SHP77 treated with DMSO at 0.1 percent for 48 hours (cell line): ENCODE results near the gene NEGR1.

Experiments used
- DNase-seq: peaks from one replicate; lab custom pipeline; 2025; lab: John Stamatoyannopoulos, UW

Gene NEGR1

DNA sequence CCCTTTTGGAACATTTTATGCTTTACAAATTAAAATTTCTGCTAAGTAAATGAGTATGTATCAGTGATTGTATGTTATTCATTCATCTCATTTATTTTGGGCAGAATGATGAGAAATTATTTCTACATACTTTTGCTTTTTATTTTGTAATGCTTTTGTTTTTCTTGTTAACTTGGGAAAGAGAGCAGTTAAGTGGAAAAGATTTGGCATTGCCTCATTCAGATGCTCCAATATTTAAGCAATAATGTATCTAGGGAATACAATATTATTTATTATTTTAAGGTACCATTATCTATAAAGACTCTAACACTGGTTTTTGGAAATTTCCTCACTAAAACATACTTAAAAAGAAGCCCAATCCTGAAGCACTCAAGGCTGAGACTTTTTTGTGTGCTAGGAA, 431.8 kb downstream of the NEGR1 start:
- no peak for DNase-seq

DNA sequence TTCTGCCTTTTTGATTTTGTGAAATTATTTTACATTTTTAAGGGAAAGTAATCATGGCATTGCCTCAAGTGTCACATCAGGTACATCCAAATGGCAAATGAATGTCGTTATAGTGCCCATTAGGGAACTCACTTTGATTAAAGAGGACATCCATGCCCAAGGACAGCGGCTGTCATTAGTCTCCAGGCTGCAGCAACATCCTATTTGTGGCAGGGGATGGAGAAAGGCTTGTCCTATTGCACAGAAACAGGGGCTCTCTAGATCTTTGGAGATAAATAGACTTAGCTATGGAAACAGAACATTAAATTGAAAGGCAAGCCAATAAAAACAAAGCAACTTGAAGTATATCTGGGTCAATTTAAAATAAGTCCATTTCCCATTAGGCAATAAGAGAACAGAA, 439.3 kb downstream of the NEGR1 start:
- DNase-seq: no peak

DNA sequence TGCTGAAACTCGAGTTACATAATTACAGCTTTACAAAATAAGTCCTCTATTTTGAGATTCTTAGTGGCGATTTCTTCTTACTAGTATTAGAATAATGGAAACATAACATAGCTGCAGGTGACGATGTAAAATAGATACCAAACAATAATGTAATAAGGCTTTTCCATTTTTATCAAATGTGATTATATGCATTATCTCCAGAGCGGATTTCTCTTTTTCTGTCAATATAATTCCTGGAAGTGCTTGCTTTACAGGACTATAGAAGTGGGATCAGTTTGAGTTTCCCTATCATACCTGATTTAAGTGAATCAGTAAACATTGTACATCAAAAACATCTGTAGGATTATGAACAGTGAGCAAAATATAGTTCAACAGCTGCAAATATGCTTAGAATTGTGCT, 442.5 kb downstream of the NEGR1 start:
- no peak for DNase-seq

DNA sequence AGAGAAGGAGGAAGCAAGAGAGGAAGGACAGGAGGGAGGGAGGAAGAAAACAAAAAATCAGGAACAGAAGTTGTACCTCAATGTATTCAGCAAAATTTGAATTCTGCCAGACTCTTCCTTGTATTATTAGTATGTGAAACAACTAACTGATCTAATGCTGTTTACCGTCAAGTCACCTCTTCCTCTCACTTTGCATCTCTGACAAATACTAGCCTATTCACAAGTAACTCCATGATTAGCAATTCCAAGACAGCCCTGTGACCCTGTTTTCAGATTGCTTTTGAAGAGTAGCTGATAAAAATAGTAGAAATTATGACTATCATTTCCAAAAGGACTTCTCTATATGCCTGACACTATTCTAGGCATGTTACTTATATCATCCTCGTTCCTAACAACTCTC, 445.4 kb downstream of the NEGR1 start:
- no peak for DNase-seq

DNA sequence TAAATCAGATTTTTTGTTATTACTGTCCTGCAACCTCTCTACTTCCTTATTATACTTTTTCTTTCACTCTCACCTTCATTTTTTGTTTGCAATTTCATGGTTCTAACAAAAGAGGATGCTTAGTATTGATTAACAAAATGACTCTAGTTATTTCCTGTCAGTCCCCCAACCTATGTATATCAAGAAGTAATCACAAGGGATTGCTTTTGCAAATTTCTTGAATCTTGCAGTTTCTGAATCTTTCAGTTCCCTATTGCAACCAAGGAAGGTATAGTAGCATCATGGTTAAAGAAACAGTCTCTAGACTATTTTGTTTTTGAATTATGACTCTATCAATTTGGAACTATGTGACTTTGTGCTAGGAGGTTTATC, 446.9 kb downstream of the NEGR1 start:
- DNase-seq: no peak

DNA sequence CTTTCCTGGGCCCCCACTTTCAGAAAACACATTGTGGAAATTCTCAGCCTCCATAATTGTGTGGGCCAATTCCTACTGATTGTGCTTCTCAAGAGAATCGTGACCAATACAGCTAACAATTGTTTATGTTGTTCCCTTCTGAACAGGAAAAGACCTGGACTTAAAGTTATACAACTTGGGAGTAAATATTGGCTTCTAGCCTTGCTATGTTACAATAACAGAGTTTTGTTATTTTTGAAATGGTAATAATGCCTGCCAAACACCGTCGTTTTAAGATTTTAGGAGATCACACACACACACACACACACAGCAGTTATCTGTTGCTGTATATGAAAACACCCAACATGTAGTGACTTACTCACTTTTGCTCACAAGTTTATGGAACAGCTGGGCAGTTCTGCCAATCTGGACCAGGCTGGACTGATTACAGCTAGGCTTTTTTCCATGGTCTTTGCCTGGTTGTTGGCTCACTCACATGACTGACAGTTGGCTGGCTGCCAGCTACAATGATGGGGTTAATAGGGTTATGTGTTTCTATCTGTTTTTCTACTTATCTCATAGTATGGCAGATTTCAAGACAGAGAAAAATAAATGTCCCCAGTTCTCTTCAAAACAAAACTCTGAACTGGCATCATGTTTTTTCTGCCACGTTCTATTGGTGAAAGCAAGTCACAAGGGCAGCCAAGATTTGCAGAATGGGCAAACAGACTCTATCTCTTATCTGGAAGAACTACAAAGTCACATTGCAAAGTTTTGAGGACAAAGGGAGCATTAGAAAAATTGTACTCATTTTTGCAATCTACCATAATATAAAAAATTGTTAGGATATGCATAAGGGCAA, 447.5 kb downstream of the NEGR1 start:
- DNase-seq: no peak

DNA sequence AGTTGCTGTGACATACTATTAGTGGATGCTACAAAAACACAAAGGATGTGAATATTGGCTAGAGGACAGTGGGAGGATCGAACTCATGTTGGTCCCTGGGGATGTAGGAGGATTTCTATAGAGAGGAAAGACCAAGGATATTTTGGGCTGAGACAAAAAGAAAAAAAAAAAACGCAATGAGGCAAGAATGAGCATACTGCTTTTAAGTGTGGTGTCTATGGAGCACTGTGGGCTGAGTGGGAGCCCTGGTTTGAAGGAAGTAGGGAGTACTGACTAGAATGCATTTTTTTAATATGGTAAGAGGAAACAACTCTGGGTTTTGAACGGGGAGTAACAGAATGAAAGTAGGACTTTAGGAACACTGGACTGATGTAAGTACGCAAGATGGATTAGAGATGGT, 450.7 kb downstream of the NEGR1 start:
- DNase-seq: no peak

DNA sequence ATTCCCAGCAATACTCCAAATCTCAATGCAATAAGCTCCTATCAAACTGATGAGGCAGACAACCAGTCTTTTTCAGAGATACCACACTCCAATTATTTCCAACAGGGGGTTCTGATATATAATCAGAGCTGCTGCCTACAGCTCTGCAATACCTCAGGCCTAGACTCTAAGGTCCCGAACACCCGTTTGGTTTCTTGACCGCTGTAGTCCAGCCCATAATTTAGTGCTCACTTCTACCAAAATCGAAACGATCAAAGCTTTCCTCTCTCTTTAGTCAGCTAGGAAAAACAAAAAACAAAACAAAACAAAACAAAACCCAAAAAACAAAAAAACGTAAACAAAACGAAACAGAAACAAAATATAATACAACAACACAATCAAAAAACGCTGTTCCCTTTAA, 453.0 kb downstream of the NEGR1 start:
- no peak for DNase-seq

DNA sequence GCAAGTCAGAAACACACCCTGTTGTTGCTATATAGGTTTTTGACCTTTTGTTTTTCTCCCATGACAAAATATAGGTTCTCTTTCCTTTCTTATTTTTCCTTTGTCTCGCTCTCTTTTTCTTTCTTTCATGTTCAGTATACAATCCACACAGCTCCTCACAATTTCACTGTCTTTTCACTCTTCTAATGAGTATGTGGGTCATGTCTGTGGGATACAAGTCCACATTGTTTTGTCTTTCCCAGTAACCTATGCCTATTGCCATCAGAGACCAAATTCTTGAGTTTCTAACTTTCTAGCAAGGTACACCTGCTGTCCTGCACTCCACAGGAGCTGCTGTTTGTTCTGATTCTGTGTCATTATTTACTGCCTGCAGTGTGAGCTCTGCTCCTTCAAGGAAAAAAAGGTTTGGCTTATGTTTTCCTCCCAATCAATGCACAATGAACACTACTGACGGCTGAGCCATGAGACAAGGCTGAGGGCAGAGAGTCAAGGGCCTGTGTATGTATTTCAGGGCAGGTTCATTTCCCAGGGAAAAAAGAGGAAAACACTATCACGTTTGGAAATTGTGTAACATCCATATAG, 453.8 kb downstream of the NEGR1 start:
- DNase-seq: no peak

DNA sequence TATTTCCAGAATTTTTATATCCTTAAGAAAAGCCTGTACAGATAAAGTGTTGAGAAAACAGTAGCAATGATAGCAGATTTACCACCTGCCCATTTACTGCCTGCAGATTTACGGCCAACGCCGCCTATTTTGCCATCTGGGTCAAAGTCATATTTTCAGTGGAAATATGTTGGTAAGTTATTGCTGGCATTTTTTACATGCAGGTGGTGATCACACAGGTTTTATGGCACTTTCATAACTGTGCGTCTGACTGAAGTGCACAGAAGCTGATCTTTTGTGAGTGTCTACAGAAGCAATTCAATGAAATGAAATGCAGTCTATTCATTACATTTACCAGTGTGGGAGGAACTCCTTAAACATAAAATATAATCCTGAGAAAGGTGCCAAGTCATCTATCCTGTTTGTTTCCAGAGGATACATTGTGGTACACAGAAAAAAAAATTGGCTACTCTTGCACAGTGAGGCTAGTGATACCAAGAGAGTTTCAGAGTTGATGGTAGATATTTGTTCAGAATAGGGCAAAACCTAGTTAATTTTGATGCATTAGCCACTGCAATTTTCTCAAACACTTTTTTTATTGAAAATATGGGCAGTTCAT, 458.5 kb downstream of the NEGR1 start:
- DNase-seq: no peak

DNA sequence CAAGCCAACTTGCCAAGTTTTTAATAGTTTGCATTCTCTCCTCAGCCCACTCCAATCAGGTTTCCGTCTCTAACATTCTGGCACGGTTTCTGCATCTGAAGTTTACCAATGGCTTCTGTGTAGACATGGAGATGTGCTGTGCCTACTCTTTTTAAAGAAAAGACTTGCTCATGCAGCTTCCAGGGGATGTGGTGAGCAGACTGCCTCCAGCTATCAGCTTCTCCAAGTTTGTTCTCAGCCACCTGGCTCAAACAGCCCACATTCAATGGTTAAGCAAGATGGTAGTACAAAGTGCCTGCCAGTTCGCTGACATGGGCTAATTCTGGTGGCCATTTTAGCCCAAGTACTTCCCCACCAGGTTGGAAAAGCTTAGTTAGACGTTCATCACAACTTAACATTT, 465.3 kb downstream of the NEGR1 start:
- DNase-seq: no peak

DNA sequence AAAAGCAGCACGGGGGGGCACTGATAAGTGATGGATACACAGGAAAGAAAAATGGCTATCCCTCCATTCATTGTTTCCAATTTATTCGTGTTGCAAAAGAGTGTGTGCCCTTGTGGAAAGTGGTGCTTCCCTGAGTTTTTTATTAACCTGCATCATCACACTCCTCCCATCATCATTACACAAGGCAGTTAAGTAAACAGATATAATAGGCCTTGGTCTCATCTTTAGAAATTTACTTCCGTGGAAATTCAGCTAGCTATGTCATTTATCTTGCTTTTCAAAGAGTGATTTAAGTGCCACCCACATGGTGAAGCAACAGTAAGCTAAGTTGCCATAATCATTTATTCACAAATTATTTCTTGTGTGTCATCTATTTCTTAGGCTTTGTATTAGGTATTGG, 473.3 kb downstream of the NEGR1 start:
- DNase-seq: no peak

DNA sequence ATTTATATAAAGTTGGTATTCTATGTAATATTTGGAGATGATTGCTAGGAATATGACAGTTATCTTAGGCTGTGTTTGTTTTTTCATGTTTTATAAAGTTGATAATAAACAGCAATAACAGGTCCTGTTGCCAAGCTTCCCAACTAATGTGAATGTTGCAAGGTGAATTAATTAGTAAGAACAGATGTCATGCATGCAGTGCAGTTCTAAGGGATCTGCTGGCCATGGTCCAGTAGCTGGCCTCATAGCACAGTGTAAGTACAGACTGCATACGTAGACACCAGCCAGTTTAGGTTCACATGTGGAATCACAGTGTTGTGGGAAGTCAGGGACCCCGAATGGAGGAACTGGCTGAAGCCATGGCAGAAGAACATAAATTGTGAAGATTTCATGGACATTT, 478.2 kb downstream of the NEGR1 start:
- no peak for DNase-seq

DNA sequence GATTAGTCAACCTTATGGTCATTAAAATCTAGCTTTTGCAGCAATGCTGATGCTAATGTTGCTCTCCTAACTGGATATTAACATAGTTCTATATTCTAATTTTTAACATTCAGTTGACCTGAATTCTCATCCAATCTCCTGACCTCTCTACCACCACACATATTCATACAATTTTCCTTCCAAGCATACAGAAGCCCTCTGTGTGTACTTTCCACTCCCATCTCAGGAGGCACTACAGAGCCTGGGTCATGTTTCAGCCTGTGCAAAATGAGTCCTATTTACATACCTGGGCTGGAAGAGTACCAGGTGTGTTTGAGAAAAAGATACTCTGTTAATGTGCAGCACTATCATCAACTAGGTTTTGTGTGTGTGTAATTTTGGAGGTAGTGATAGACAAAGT, 486.3 kb downstream of the NEGR1 start:
- no peak for DNase-seq

DNA sequence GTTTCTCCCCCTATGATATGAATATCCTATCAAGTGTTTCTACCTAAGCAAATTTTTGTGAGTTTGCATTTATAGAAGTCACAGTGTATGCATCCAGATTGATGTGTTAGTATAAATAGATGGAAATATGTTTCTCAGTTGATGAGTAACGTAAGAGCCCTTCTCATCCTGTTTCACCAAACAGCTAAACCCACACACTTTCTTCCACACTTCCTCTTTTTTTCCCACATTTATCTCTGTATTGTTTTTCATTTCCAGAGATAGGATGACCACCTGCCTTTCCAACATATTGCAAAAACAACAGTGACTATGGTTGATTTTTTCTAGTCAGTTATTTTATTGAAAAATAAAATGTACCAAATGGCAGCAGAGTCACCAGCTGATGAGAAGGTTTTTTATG, 490.1 kb downstream of the NEGR1 start:
- no peak for DNase-seq

DNA sequence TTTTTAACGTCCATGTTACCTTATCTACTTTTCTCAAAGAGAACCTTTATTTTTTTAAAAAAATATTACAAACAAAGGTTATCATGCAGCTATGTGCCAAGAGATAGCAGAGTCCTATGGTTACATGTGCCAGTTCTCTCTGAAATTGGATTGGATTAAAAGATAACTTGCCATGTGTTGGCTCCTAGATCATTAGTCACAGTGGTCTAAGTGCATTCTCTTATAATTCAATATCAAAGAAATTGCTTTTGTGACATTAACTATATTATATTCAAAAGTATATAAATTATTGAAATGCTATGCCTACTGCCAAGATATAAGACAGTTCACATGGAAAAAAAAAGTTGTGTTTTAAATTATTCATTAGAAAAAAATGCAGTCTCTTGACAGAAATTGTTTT, 494.2 kb downstream of the NEGR1 start:
- DNase-seq: no peak

DNA sequence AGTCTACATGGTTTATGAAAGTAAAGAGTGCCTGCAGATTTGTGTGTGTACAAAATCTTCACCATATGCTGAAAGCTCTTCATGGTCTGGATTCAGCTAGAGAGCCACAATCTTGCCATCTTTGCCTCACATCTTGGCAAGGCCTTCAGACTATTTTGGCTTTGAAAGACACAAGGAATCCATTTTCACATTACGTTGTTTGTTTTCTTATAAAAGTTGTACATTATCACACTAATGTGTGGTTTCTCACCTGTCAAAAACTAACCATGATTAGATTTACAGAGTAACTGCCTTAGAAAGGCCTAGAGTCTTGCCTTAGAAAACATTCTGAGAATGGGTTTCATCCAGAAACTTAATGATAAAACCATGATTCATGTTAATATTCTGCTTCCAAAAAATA, 494.6 kb downstream of the NEGR1 start:
- DNase-seq: no peak

DNA sequence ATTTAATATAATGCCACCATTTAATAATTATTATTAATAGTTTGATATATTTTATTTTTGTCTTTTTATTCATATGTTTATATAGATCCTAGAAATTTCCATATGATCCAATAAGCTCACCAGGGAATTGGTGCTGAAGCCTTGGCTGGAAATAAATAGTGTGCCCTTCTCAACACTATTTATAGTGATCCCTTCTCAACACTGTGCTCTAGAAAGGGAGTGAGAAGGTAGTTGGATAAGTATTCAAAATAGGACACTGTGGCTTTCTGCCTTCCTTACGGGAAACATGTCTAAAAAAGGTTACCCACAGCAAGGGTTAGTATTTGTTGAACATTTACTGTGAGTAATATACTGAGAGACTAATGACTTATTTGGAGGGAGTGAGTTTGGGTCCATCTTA, 496.1 kb downstream of the NEGR1 start:
- DNase-seq: no peak

DNA sequence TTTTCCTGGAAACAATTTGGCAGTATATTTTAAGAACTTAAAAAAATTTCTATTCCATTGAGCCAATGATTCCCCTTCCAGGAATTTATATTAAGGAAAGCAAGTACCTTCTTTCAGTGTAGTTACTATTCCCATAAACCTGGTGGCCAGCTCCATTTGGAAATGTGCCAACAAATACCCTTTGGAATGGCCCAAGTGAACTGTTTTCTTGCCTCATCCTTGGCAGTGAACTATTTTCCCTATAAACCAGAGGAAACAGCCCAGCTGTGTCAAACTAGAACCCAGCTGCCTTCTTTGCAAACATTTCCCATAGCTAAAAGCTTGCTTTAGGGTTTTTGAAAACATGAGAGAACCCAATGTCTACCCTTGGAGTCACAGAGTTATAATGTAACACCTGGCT, 496.9 kb downstream of the NEGR1 start:
- no peak for DNase-seq

DNA sequence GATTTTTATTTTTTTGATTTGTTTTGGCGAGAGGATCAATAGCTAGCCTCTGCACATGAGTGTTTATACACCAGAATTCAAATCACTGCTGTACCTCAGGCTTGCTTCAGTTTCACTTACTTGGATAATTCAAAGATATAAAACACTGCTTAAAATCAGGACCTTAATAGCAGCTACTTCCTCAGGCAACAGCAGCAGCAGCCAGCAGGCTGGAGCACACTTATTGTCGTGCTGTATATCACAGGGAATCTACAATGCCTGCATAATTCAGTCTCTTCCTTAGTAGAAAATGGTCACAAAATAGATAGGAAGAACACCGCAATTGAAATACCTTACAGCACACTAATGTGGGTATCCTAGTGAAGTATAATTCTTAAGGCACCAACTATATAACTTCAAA, 497.3 kb downstream of the NEGR1 start:
- no peak for DNase-seq

DNA sequence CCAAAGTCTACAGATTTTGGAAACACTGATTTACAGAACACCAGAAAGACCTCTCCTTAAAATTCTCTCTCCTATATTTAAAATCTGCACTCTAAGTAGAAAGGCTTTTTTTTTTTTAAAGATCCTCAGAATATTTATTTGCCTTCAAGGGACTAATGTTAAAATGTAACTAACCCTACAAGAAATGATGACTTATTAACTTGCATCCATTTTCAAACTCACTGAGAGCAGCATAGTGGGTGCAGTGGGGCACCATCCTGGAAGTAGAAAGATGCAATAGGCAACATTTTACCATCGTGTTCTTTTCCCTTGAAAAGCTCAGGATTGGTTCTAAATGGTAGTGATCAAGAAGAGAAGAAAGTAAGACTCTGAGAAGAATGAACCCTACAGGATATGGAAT, 498.1 kb downstream of the NEGR1 start:
- DNase-seq: no peak

DNA sequence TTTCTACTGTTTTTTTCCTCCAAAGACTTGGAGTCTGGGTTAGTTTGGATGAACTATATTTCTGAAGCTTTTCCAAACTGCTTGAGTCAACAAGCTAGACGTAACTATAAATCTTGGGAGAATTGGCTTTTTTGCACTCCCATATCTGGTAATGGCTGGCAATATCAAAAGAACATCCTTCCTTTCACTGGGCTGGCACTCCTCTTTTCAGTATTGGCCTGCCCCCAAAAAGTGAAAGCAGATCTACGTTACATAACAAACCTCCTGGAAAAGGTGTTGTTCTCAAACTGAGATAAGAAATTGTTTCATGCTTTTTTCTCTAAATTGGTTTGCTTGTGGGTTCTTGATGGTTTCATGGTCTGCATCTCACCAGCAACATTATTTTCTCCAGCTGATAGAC, 499.3 kb downstream of the NEGR1 start:
- no peak for DNase-seq

DNA sequence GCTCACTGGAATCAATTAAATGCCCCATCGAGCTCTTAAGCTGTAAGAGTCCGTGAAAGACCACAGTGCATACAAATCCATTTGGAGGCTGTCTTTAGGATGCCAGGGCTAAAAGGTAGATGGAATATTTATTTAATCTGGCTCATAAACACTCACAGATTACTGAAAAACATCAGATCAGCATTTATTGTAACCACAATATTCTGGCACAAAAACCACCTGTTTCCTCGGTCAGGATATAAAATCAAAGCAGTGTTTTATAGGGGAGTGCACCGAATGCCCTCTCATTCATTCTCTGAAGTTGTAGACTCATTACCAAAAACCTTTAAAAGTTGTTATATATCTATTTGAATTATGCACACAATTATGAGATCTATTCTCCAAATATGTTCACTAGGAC, 500.9 kb downstream of the NEGR1 start:
- no peak for DNase-seq

DNA sequence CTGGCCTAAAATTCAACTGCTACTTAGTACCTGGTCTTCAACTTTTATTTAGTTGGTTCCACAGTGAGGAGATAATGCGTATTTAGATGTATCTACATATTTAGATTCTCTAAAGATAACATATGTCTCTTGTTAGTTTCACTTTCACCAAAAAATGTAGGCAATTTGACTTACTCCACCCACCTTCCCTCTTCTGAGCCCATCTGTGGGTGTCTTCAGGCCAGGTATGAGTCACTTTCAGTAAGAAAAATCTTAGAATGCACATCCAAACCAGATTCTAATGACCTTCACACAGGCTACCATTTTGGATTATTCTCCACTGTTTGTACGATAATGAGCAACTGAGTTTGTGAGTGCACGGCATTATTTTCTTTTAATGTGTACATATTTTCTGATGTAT, 501.7 kb downstream of the NEGR1 start:
- DNase-seq: no peak
